Gastroesophageal sphincter (tissue), 4 donors: ENCODE data around the gene KRT8. TPM values are rescaled to one million over a fixed set of nuclear protein-coding genes. Genes with fewer than 3 reads are reported as not detected.
A peak's percentile ranks its signal among the peaks of the same experiment; 100 is the strongest.
"Not testable (repeated sequence)": the region's sequence is repeated elsewhere in the genome, so short reads cannot be mapped to it uniquely, and the experiment has no call there.

Experiments
- ATAC-seq: fragments of 150-250 bp; one replicate; pipeline ENCODE4 v1.9.1; 2016; ENCODE audit warnings: mild to moderate bottlenecking, moderate library complexity
- H3K27ac ChIP-seq, 4 donors: fragments of 200-600 bp; sonication (generic) in 3 of 4; 1 replicate in 3 of 4; 2 replicates in 1 of 4; pipeline ENCODE4 v1.5.1; 2016 to 2019
- H3K27me3 ChIP-seq: fragments of 200-600 bp; sonication (generic); one replicate; pipeline ENCODE4 v1.5.1; 2019
- H3K36me3 ChIP-seq, 2 donors: fragments of 200-600 bp; sonication (generic); one replicate each; pipeline ENCODE4 v1.5.1; 2019; ENCODE audit warnings: control low read depth in 1 of 2
- H3K4me1 ChIP-seq, 3 donors: fragments of 200-600 bp; sonication (generic); 1 replicate in 2 of 3; 2 replicates in 1 of 3; pipeline ENCODE4 v1.5.1; 2016 to 2019; ENCODE audit warnings: control low read depth in 2 of 3
- H3K4me3 ChIP-seq, 2 donors: fragments of 200-600 bp; sonication (generic); one replicate each; pipeline ENCODE4 v1.5.1; 2019; ENCODE audit warnings: mild to moderate bottlenecking in 1 of 2, moderate library complexity in 1 of 2
- H3K9me3 ChIP-seq, 3 donors: fragments of 200-600 bp; sonication (generic); one replicate each; pipeline ENCODE4 v1.5.1; 2017 to 2019; ENCODE audit warnings: control low read depth in 2 of 3
- EP300 ChIP-seq: sonication (generic); formaldehyde crosslinking; IDR thresholded peaks from one replicate; pipeline ENCODE4 v1.6.1; 2017; ENCODE audit warnings: antibody characterized with exemption, mild to moderate bottlenecking
- POLR2A ChIP-seq, 2 donors: fragments of 450-650 bp; IDR thresholded peaks; one replicate each; pipeline ENCODE4 v1.6.1; 2017; ENCODE audit warnings: antibody characterized with exemption in 2 of 2, mild to moderate bottlenecking in 2 of 2, moderate library complexity in 1 of 2
- POLR2AphosphoS5 ChIP-seq: sonication (generic); formaldehyde crosslinking; IDR thresholded peaks from one replicate; pipeline ENCODE4 v1.6.1; 2017; ENCODE audit warnings: antibody characterized with exemption
- WGBS, 2 donors: methylation state at CpG; one replicate each; pipeline ENCODE4 v1.1.5; 2018; ENCODE audit warnings: low coverage in 1 of 2; 5-methylcytosine and 5-hydroxymethylcytosine counted together
- total RNA-seq, 4 donors: library from RNA; depleted of rRNA; stranded (reverse); fragments of >200 nt; gene quantifications; one replicate each; pipeline ENCODE4 v1.1.0, GENCODE V29; 2016
- TF ChIP-seq, protein P1 (sequence below), 4 experiments: fragments of 200-600 bp in 2 of 4; fragments of 450-650 bp in 2 of 4; sonication (generic) in 1 of 4; IDR thresholded peaks; one replicate each; pipeline ENCODE4 v1.5.1; 2017 to 2019; ENCODE audit warnings: antibody characterized with exemption in 4 of 4, mild to moderate bottlenecking in 2 of 4, moderate library complexity in 2 of 4

Gene KRT8
- total RNA-seq: 100 to 1,000 TPM in 3 of 4 donors, 10 to 100 TPM in 1; 72.0 to 565 (median 255) TPM

- peak; percentile 75 for ATAC-seq
- Histone ChIP-seq H3K4me1 (peaks cover 0 to 69% (median 4%) of the 10 kb centered on the region in 3 donors), H3K36me3 (peaks cover 0 to 22% of the 10 kb centered on the region in 2 donors), H3K27ac (peak within 1 kb of the TSS; percentile 34 to 95 (median 90)), H3K4me3 (peak within 1 kb of the TSS; percentile 66 to 68)
- TF ChIP-seq POLR2A (IDR thresholded peaks at IDR 0.05): peak; percentile 65 to 67
- TF ChIP-seq, protein P1, sequence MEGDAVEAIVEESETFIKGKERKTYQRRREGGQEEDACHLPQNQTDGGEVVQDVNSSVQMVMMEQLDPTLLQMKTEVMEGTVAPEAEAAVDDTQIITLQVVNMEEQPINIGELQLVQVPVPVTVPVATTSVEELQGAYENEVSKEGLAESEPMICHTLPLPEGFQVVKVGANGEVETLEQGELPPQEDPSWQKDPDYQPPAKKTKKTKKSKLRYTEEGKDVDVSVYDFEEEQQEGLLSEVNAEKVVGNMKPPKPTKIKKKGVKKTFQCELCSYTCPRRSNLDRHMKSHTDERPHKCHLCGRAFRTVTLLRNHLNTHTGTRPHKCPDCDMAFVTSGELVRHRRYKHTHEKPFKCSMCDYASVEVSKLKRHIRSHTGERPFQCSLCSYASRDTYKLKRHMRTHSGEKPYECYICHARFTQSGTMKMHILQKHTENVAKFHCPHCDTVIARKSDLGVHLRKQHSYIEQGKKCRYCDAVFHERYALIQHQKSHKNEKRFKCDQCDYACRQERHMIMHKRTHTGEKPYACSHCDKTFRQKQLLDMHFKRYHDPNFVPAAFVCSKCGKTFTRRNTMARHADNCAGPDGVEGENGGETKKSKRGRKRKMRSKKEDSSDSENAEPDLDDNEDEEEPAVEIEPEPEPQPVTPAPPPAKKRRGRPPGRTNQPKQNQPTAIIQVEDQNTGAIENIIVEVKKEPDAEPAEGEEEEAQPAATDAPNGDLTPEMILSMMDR (IDR thresholded peaks at IDR 0.05): peak in 3 of 4 experiments; percentile 15 to 60 (median 20)
- peak; percentile 72 for TF ChIP-seq POLR2AphosphoS5
- WGBS, 2 donors: 50% methylated on average over 7 of the region's 33 CpGs; no CpG with 5 or more reads in 1 of the 2 donors
- H3K9me3 ChIP-seq, H3K27me3 ChIP-seq: not testable (repeated sequence)
Observed at GRCh38 chr12:52904509-52905300, at the start of gene KRT8. KRT8 (minus strand) TSS chr12:52905076; CDS start chr12:52904981, 95 bp downstream.

GRCh38 chr12:52953181-52953841, 48.4 kb upstream of the KRT8 start:
- WGBS, 2 donors: 85 to 92% methylated on average over 6 of the region's 7 CpGs
- ATAC-seq: no peak
- no peak for TF ChIP-seq POLR2A (IDR thresholded peaks at IDR 0.05)
- TF ChIP-seq EP300: no peak
- TF ChIP-seq POLR2AphosphoS5: no peak
- TF ChIP-seq, protein P1 (IDR thresholded peaks at IDR 0.05): no peak
- H3K4me1 ChIP-seq: peaks cover 0 to 16% (median 0%) of the 10 kb centered on the region in 3 donors
- H3K4me3 ChIP-seq: no peak overlapping the region
- H3K9me3 ChIP-seq: no peaks in the 10 kb centered on the region
- H3K27ac ChIP-seq: no peak overlapping the region
- no peaks in the 10 kb centered on the region for H3K36me3 ChIP-seq
- peaks cover 17% of the 10 kb centered on the region for H3K27me3 ChIP-seq

- Histone ChIP-seq H3K9me3 (no peaks in the 10 kb centered on the region), H3K27ac (no peak overlapping the region), H3K4me1 (peaks cover 0 to 16% (median 0%) of the 10 kb centered on the region in 3 donors), H3K27me3 (peaks cover 17% of the 10 kb centered on the region), H3K36me3 (no peaks in the 10 kb centered on the region), H3K4me3 (no peak overlapping the region)
- no peak for ATAC-seq
- WGBS, 2 donors: 86 to 92% methylated on average over 4 to 6 of the region's 15 CpGs
- no peak for TF ChIP-seq POLR2A (IDR thresholded peaks at IDR 0.05)
- TF ChIP-seq, protein P1 (IDR thresholded peaks at IDR 0.05): no peak
- no peak for TF ChIP-seq POLR2AphosphoS5
- no peak for TF ChIP-seq EP300
Observed at GRCh38 chr12:52952076-52952801, 47.4 kb upstream of the KRT8 start.

DNA sequence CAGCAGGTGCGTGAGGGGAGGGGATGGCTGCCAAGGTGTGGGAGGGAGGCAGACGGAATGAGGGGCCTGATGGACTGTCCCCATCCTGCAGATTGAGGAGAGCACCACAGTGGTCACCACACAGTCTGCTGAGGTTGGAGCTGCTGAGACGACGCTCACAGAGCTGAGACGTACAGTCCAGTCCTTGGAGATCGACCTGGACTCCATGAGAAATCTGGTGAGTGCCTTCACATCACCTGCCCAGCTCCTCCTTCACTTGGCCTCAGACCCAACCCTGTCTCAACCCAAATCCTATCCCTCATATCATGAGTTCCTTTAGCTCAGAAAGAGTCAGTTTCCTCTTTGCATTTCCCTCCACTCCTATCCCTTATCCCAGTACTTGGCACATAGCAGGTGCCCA, 46.8 kb upstream of the KRT8 start:
- no peak for TF ChIP-seq POLR2A (IDR thresholded peaks at IDR 0.05)
- TF ChIP-seq POLR2AphosphoS5: no peak
- TF ChIP-seq, protein P1 (IDR thresholded peaks at IDR 0.05): no peak
- no peak for TF ChIP-seq EP300
- 87 to 91% methylated on average over 4 to 5 of the region's 6 CpGs for WGBS, 2 donors
- Histone ChIP-seq H3K4me3 (no peak overlapping the region), H3K36me3 (no peaks in the 10 kb centered on the region), H3K27me3 (peaks cover 17% of the 10 kb centered on the region), H3K9me3 (no peaks in the 10 kb centered on the region), H3K4me1 (peaks cover 0 to 16% (median 0%) of the 10 kb centered on the region in 3 donors), H3K27ac (no peak overlapping the region)
- no peak for ATAC-seq
